Activated T-helper 2 cell treated with anti-CD3 and anti-CD28 coated beads, Interferon-gamma antibody, Interleukin-2, Interleukin-4, amounts not matched to agents 10 μg/mL and 5 μg/mL and 100 μg/mL, durations not matched to agents 14 hours and 24 hours and 36 hours (primary cell): ENCODE measurements around the gene PADI1. TPM values are rescaled to one million over a fixed set of nuclear protein-coding genes. Genes with fewer than 3 reads are reported as not detected.

Source experiments
- DNase-seq: peaks from one replicate; pipeline ENCODE4 v3.0.0; 2021; ENCODE audit warnings: low spot score
- H3K27ac Mint-ChIP-seq: one replicate; pipeline ENCODE4 v1.8.0; 2021; ENCODE audit warnings: mixed read lengths
- H3K27me3 Mint-ChIP-seq: one replicate; pipeline ENCODE4 v1.8.0; 2021; ENCODE audit warnings: low read depth, mixed read lengths
- H3K36me3 Mint-ChIP-seq: one replicate; pipeline ENCODE4 v1.8.0; 2021; ENCODE audit warnings: low read depth, mixed read lengths
- H3K4me1 Mint-ChIP-seq: one replicate; pipeline ENCODE4 v1.8.0; 2021; ENCODE audit warnings: low read depth, mixed read lengths
- H3K4me3 Mint-ChIP-seq: one replicate; pipeline ENCODE4 v1.8.0; 2021; ENCODE audit warnings: low read depth, mild to moderate bottlenecking, moderate library complexity, mixed read lengths
- H3K9me3 Mint-ChIP-seq: one replicate; pipeline ENCODE4 v1.8.0; 2021; ENCODE audit warnings: mixed read lengths
- intact Hi-C: fragments of 100-400 bp; cut with micrococcal nuclease; formaldehyde crosslinking; loops from one replicate; pipeline ENCODE4 v1.15.1; 2023
- total RNA-seq: library from RNA; stranded (reverse); gene quantifications from 2 replicates; pipeline ENCODE4 v1.2.3, GENCODE V29; 2022

PADI1 gene
- total RNA-seq, 1 donor from 2014 or later: not detected

DNA sequence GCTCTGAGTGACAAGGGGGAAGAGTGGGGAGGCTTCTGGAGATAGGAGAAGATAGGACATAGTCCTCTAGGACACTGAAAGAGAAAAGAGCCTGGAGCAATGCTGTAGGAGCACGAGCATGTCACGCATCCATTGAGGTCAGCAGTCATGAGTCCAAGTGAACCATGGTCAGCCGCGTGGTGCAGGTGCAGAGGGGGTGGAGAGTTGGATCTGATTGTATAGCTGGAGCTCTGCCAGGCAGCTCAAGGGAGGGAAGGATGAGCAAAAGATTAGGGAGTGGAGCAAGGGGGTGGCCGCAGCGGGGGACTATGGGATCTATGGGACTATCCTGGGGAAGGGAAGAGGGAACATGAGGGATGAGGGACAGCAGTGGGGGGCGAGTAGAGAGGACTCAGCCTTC, 14.0 kb downstream of the PADI1 start:
- Mint-ChIP-seq H3K4me3 (no peak overlapping the region), H3K4me1 (no peaks in the 10 kb centered on the region), H3K36me3 (no peaks in the 10 kb centered on the region), H3K27ac (no peak overlapping the region), H3K9me3 (no peaks in the 10 kb centered on the region), H3K27me3 (peaks cover 10% of the 10 kb centered on the region)
- no peak for DNase-seq
- intact Hi-C loops: no loop called here

GRCh38 chr1:17220287-17220686, 15.4 kb downstream of the PADI1 start:
- no peak overlapping the region for H3K27ac Mint-ChIP-seq
- DNase-seq: no peak
- H3K4me1 Mint-ChIP-seq: no peaks in the 10 kb centered on the region
- peaks cover 6% of the 10 kb centered on the region for H3K27me3 Mint-ChIP-seq
- H3K9me3 Mint-ChIP-seq: no peaks in the 10 kb centered on the region
- H3K36me3 Mint-ChIP-seq: no peaks in the 10 kb centered on the region
- intact Hi-C loops: no loop called here
- H3K4me3 Mint-ChIP-seq: no peak overlapping the region

- intact Hi-C loops: no loop called here
- Mint-ChIP-seq H3K9me3 (no peaks in the 10 kb centered on the region), H3K4me3 (no peak overlapping the region), H3K27ac (no peak overlapping the region), H3K27me3 (no peaks in the 10 kb centered on the region), H3K4me1 (no peaks in the 10 kb centered on the region), H3K36me3 (no peaks in the 10 kb centered on the region)
- DNase-seq: no peak
These were observed 17.6 kb downstream of the PADI1 start for GRCh38 chr1:17222557-17222956.

GRCh38 chr1:17224434-17224833, 19.5 kb downstream of the PADI1 start:
- no peak overlapping the region for H3K4me3 Mint-ChIP-seq

DNA sequence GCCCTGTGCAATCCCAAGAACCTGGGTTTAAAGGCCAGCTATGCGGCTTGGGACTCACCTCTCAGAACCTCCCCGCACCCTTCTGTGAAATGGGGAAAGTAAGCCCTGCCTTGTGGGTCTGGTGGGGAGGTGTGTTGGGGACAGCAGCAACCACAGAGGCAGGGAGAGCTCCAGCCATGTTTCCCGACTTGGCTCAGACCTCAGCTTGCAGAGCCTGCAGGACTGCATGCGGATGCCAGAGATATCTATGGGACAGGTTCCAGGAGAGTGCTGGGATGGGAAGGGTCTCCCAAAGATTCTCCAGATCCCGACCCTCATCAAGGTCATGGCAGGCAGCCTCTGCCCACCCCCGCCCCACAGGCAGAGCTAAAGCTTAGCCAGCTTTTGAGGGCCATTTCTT, 20.2 kb downstream of the PADI1 start:
- intact Hi-C loops: no loop called here
- no peaks in the 10 kb centered on the region for H3K36me3 Mint-ChIP-seq

More at GRCh38 chr1:17224434-17224833, 19.5 kb downstream of the PADI1 start:
- intact Hi-C loops: no loop called here
- Mint-ChIP-seq H3K27me3 (no peaks in the 10 kb centered on the region), H3K27ac (no peak overlapping the region), H3K9me3 (no peaks in the 10 kb centered on the region), H3K36me3 (no peaks in the 10 kb centered on the region), H3K4me1 (no peaks in the 10 kb centered on the region)
- no peak for DNase-seq

DNA sequence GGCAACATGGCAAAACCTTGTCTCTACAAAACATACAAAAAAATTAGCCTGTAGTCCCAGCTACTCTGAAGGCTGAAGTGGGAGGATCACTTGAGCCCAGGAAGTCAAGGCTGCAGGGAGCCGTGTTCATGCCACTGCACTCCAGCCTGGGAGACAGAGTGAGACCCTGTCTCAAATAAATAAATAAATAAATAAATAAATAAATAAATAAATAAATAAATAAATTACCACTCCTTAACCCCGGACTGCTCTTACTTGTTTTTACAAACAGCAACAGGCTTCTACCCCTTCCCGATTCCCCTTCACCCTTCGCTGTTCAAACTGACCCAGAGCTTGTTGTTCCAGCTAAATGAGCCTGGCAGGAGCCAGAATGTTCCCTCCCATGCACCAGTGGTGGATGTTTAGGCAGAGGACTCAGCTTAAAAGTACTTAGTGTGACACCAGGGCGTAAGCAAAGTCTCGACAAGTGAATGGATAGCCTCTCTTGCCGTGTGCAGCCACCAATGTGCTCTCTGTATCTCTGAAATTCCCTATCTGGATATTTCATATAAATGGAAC, 22.5 kb downstream of the PADI1 start:
- DNase-seq: no peak
- Mint-ChIP-seq H3K9me3 (no peaks in the 10 kb centered on the region), H3K4me3 (no peak overlapping the region), H3K36me3 (no peaks in the 10 kb centered on the region), H3K27ac (no peak overlapping the region), H3K4me1 (no peaks in the 10 kb centered on the region), H3K27me3 (no peaks in the 10 kb centered on the region)
- intact Hi-C loops: no loop called here

More for the DNA sequence above, 20.2 kb downstream of the PADI1 start:
- Mint-ChIP-seq H3K27me3 (no peaks in the 10 kb centered on the region), H3K4me1 (no peaks in the 10 kb centered on the region), H3K4me3 (no peak overlapping the region), H3K9me3 (no peaks in the 10 kb centered on the region), H3K27ac (no peak overlapping the region)
- DNase-seq: no peak

DNA sequence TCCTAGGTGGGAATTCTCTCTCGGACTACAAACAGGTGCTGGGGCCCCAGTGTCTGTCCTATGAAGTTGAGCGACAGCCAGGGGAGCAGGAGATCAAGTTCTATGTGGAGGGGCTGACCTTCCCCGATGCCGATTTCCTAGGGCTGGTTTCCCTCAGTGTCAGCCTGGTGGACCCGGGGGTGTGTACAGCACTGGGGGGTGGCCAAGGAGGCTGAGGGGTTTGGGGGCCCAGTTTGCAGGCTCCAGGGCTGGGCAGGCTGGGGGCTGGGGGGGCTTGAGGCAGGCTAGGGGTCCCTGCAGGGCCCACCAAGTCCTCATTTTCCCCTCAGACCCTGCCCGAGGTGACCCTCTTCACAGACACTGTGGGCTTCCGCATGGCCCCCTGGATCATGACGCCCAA, 23.7 kb downstream of the PADI1 start:
- no peaks in the 10 kb centered on the region for H3K9me3 Mint-ChIP-seq
- intact Hi-C loops: no loop called here
- no peaks in the 10 kb centered on the region for H3K4me1 Mint-ChIP-seq
- no peak overlapping the region for H3K27ac Mint-ChIP-seq
- H3K27me3 Mint-ChIP-seq: no peaks in the 10 kb centered on the region
- DNase-seq: no peak
- no peaks in the 10 kb centered on the region for H3K36me3 Mint-ChIP-seq
- no peak overlapping the region for H3K4me3 Mint-ChIP-seq

DNA sequence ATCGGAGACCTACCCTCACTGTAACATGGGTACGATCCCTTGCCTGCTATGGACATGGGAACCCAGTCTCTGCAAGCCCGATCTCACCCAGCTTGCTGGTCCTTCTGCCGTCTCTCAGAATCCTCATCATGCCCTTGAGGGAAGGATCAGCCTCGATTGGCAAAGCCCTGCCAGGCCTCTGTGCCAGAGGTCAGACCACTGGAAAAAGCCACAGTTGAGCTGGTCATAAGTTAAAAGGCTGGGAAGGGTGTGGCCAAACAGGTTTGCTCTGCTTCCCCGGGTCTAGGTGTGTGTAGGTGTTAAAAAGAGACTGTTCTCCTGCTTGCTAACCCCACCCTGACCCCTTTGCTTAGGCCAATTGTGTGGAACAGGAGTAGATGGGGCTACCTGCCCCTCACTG, 24.5 kb downstream of the PADI1 start:
- H3K4me3 Mint-ChIP-seq: no peak overlapping the region
- H3K27ac Mint-ChIP-seq: no peak overlapping the region
- no peaks in the 10 kb centered on the region for H3K4me1 Mint-ChIP-seq
- no peaks in the 10 kb centered on the region for H3K27me3 Mint-ChIP-seq
- no peaks in the 10 kb centered on the region for H3K9me3 Mint-ChIP-seq
- no peak for DNase-seq
- H3K36me3 Mint-ChIP-seq: no peaks in the 10 kb centered on the region
- intact Hi-C loops: no loop called here

DNA sequence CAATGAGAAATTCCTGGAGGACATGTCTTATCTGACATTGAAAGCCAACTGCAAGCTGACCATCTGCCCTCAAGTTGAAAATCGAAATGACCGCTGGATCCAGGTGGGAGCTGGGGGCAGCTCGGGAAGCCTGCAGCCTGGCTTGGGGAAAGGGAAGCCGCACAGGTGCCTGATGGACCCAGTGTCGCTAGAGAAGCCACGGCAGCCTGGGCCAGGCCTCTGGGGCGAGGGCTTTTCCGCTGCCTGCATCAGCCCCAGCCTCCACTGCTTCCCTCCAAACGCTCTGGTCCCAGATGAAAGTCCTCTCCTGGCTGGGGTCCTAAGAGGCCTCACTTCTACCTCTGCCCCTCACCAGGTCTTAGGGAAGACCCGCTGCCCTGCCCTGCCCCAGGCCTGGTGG, 25.2 kb downstream of the PADI1 start:
- no peak overlapping the region for H3K27ac Mint-ChIP-seq
- H3K4me1 Mint-ChIP-seq: no peaks in the 10 kb centered on the region
- no peaks in the 10 kb centered on the region for H3K36me3 Mint-ChIP-seq
- H3K27me3 Mint-ChIP-seq: no peaks in the 10 kb centered on the region
- H3K9me3 Mint-ChIP-seq: no peaks in the 10 kb centered on the region
- intact Hi-C loops: no loop called here
- H3K4me3 Mint-ChIP-seq: no peak overlapping the region
- no peak for DNase-seq

- no peaks in the 10 kb centered on the region for H3K4me1 Mint-ChIP-seq
- no peaks in the 10 kb centered on the region for H3K27me3 Mint-ChIP-seq
- no peak overlapping the region for H3K4me3 Mint-ChIP-seq
- H3K9me3 Mint-ChIP-seq: no peaks in the 10 kb centered on the region
- intact Hi-C loops: no loop called here
- H3K27ac Mint-ChIP-seq: no peak overlapping the region
- no peaks in the 10 kb centered on the region for H3K36me3 Mint-ChIP-seq
- no peak for DNase-seq
These were observed 25.9 kb downstream of the PADI1 start for GRCh38 chr1:17230671-17231310.

DNA sequence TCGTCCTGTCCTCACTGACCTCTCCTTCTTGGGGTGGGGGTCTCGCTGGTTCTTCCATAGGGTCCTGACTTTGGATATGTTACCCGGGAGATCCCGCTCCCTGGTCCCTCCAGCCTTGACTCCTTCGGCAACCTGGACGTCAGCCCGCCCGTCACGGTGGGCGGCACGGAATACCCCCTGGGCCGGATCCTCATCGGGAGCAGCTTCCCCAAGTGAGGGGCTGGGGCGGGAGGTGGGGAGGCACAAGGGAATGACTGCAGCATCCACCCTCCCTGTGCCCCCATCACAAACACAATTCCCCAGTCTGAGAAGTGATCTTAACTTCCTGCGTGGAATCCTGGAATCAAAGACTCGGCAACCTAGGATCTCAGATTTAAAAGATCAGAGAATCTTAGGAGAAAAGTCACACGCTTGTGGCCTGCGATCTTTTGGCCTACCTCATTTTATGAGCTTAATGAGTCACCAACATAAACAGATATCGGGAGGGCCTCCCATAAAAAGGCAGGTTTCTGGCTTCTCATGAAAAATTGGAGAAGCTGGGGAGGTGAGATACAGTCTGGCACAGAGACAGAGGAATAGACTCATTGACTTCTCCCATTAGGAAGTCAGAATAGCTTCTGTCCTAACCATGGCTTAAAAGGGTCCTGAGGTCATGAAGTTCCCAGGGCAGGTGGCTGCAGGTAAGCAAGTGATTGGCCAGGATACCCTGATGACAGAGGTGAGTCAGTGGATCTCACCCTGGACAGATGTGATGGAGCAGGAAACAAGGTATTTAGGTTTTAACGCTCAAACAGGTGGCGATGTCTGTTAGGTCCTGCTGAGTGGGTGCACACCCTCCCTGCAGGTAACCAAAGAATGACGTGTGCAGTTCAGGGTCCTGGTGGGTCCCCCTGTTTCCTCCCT, 28.1 kb downstream of the PADI1 start:
- Mint-ChIP-seq H3K9me3 (no peaks in the 10 kb centered on the region), H3K4me3 (no peak overlapping the region), H3K4me1 (no peaks in the 10 kb centered on the region), H3K36me3 (no peaks in the 10 kb centered on the region), H3K27ac (no peak overlapping the region), H3K27me3 (no peaks in the 10 kb centered on the region)
- intact Hi-C loops: no loop called here
- no peak for DNase-seq

DNA sequence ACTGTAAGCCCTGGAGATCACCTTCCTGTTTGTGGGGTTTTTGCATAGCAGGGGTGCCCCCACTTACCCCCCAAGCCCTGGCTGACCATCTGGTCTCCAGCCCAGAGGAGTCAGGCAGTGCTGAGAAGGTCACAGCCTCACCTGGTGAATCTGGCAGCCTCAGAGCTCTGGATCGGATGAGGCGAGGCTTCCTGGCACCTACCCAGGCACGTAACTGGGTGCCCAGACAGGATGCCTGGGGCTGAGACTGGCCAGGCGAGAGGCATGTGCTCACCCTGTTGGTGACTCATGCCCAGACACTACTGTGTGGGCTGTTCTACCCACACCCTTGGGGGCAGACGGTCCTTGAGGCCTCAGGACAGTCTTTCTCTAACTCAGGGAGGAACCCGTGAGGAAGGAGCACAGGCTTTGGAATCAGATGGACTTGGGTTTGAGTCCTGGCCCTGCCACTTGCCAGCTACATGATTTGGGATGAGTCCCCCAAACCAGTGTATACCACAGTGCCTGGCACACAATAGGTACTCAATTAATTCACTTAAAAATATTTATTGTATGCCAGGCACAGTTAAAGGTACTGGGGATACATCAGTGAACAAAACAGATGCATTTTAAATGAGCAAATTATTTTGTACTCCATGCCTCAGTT, 28.9 kb downstream of the PADI1 start:
- H3K9me3 Mint-ChIP-seq: no peaks in the 10 kb centered on the region
- no peaks in the 10 kb centered on the region for H3K27me3 Mint-ChIP-seq
- H3K4me3 Mint-ChIP-seq: no peak overlapping the region
- DNase-seq: no peak
- no peaks in the 10 kb centered on the region for H3K36me3 Mint-ChIP-seq
- intact Hi-C loops: no loop called here
- no peak overlapping the region for H3K27ac Mint-ChIP-seq
- no peaks in the 10 kb centered on the region for H3K4me1 Mint-ChIP-seq

DNA sequence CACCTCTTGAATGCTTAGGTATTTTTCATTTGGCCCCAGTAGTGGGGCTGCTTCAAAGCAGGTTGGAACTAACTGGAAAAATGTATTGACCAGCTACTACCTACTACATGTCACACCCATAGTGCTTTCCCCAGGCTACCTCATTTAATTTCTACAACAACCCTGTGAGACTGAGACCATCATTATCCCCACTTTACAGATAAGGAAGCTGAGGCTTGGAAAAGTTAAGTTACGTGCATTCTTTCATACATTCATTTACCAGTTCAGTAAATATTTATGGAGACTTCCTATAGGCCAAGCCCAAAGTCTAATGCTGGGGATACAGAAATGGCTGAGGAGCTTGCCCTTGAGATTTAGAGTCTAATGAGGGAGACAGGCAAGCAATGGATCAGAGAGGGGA, 29.5 kb downstream of the PADI1 start:
- intact Hi-C loops: no loop called here
- Mint-ChIP-seq H3K36me3 (no peaks in the 10 kb centered on the region), H3K4me1 (no peaks in the 10 kb centered on the region), H3K27ac (no peak overlapping the region), H3K27me3 (no peaks in the 10 kb centered on the region), H3K9me3 (no peaks in the 10 kb centered on the region), H3K4me3 (no peak overlapping the region)
- DNase-seq: no peak
